NT2/D1 (cell line): ENCODE results near the gene TMEM14A.

Experiments
- YY1 ChIP-seq: IDR thresholded peaks from 2 replicates; pipeline ENCODE4 v1.6.1; 2011; ENCODE audit not compliant: insufficient read length, insufficient read depth
- ZNF274 ChIP-seq: IDR thresholded peaks from 2 replicates; pipeline ENCODE4 v1.6.1; 2011; ENCODE audit warnings: mild to moderate bottlenecking, low read depth, low read length

GRCh38 chr6:52731719-52732118, 60.8 kb downstream of the TMEM14A start:
- no peak for TF ChIP-seq ZNF274
- no peak for TF ChIP-seq YY1
